ENCODE measurements around the gene PPP3CA. TPM values are rescaled to one million over a fixed set of nuclear protein-coding genes. Genes with fewer than 3 reads are reported as not detected.

Gene PPP3CA
- total and polyA plus RNA-seq, 2 of the 8 experiments (the other 6 are each of a cell fraction or from before 2014, with no cell fraction given) = 7.9 to 35.0 TPM

DNA sequence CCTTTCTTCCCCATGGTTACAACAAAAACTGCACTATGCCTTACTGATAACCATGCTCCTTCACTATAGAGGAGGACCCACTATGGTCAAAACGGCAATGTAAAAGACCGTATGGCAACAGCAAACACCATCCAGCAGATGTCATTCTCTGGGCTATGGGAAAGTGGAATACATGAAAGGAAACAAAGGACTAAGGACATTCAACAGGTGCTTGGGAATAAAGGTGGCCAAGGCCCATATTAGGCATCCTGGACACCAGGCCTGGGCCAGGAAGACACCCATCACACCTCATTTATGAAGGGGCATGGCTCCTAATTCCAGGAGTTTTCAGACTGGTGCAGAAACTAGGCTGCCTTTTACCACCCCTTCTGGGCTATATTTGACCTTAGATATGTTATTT, 268.4 kb downstream of the PPP3CA start:
- Histone ChIP-seq H2AK5ac (ENCODE audit: low read depth, low read length) (no peak overlapping the region), H4K20me1 (replicated peaks in 1 of 2; ENCODE audit: control insufficient read depth in 1 of 2, insufficient read depth in 2 of 2, low read length in 2 of 2) (no peaks in the 10 kb centered on the region), H2BK15ac (ENCODE audit: low read length) (no peak overlapping the region), H4K91ac (replicated peaks; ENCODE audit: insufficient read length, low read length) (no peak overlapping the region), H3K18ac (ENCODE audit: extremely low read depth, low read length) (no peak overlapping the region), H3K79me2 (ENCODE audit: control insufficient read depth in 1 of 2, insufficient read depth in 2 of 2, low read length in 2 of 2) (no peaks in the 10 kb centered on the region), H2BK12ac (ENCODE audit: low read depth, low read length) (no peak overlapping the region), H2BK5ac (ENCODE audit: low read depth, low read length) (no peak overlapping the region), H3K27me3 (replicated peaks in 1 of 4; ENCODE audit: control insufficient read depth in 3 of 4, extremely low read depth in 1 of 4, insufficient read depth in 3 of 4, low read length in 3 of 4) (no peaks in the 10 kb centered on the region), H3K56ac (replicated peaks; ENCODE audit: insufficient read length, low read depth, low read length) (no peak overlapping the region), H2BK120ac (replicated peaks; ENCODE audit: low read depth, low read length) (no peak overlapping the region), H3K4ac (replicated peaks; ENCODE audit: insufficient read length, low read depth, low read length) (no peak overlapping the region), H3K4me2 (ENCODE audit: insufficient read depth in 1 of 2, low read depth in 2 of 2, low read length in 2 of 2) (no peak overlapping the region), H3K36me3 (ENCODE audit: control insufficient read depth in 2 of 4, insufficient read depth in 4 of 4, low read length in 3 of 4) (no peaks in the 10 kb centered on the region), H2AFZ (ENCODE audit: low read length) (no peak overlapping the region), H3K4me3 (ENCODE audit: extremely low read depth in 1 of 4, insufficient read depth in 2 of 4, low read depth in 3 of 4, low read length in 4 of 4) (no peak overlapping the region), H3K79me1 (ENCODE audit: low read depth, low read length) (no peaks in the 10 kb centered on the region), H3K27ac (ENCODE audit: low read depth, low read length) (no peak overlapping the region), H2BK20ac (ENCODE audit: low read length) (no peak overlapping the region), H3K14ac (ENCODE audit: insufficient read length) (no peak overlapping the region), H3K9ac (replicated peaks in 1 of 4; ENCODE audit: extremely low read depth in 1 of 4, low read depth in 3 of 4, low read length in 3 of 4) (no peak overlapping the region), H3K9me3 (ENCODE audit: insufficient read depth in 2 of 2, low read depth in 1 of 2, low read length in 1 of 2) (no peaks in the 10 kb centered on the region), H4K8ac (ENCODE audit: extremely low read depth, insufficient read depth, low read length) (no peak overlapping the region), H3K23ac (ENCODE audit: insufficient read length) (no peak overlapping the region), H4K5ac (ENCODE audit: insufficient read length, low read depth, low read length) (no peak overlapping the region), H3K4me1 (replicated peaks in 1 of 4; ENCODE audit: control insufficient read depth in 3 of 4, insufficient read depth in 4 of 4, low read length in 3 of 4) (no peaks in the 10 kb centered on the region), H3K23me2 (ENCODE audit: low read depth, low read length) (no peaks in the 10 kb centered on the region)
- CTCF ChIA-PET (ENCODE audit: partially characterized antibody) = no interaction called here
- DNase-seq (ENCODE audit: low read depth in 1 of 2, low spot score in 2 of 2) (no peak), FAIRE-seq (no peak)
- POLR2A ChIA-PET (ENCODE audit: partially characterized antibody) = no interaction called here
- 82% methylated on average over 2 of the region's 2 CpGs; no CpG with 5 or more reads in 1 of the 2 experiments for WGBS, 2 experiments (ENCODE audit: extremely low coverage in 1 of 2, insufficient coverage in 1 of 2, insufficient read length in 1 of 2, insufficient replicate concordance in 2 of 2, low coverage in 1 of 2, low lambda C conversion rate in 2 of 2, missing lambda C conversion rate in 1 of 2)
- no peak for TF ChIP-seq ZNF274 (IDR thresholded peaks at IDR 0.05; ENCODE audit: borderline replicate concordance, extremely low read depth, low read length)
- TF ChIP-seq TEAD4 (IDR thresholded peaks at IDR 0.05; ENCODE audit: low read depth, low read length) = no peak
- TF ChIP-seq, protein P1, sequence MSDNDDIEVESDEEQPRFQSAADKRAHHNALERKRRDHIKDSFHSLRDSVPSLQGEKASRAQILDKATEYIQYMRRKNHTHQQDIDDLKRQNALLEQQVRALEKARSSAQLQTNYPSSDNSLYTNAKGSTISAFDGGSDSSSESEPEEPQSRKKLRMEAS (IDR thresholded peaks at IDR 0.05) = no peak
- TF ChIP-seq SRF (IDR thresholded peaks at IDR 0.05; ENCODE audit: low read depth, low read length) = no peak
- TF ChIP-seq SUZ12 (IDR thresholded peaks at IDR 0.05; ENCODE audit: low read length) = no peak
- no peak for TF ChIP-seq CEBPB (IDR thresholded peaks at IDR 0.05; ENCODE audit: low read depth, low read length)
- no peak for TF ChIP-seq SAP30 (IDR thresholded peaks at IDR 0.05; ENCODE audit: insufficient read depth, insufficient replicate concordance, low read length)
- no peak for TF ChIP-seq RBBP5 (IDR thresholded peaks at IDR 0.05; ENCODE audit: borderline replicate concordance, low read depth, low read length)
- no peak for TF ChIP-seq NANOG (IDR thresholded peaks at IDR 0.05; ENCODE audit: insufficient read depth, low read depth, low read length, poor library complexity, severe bottlenecking)
- TF ChIP-seq, protein P2, sequence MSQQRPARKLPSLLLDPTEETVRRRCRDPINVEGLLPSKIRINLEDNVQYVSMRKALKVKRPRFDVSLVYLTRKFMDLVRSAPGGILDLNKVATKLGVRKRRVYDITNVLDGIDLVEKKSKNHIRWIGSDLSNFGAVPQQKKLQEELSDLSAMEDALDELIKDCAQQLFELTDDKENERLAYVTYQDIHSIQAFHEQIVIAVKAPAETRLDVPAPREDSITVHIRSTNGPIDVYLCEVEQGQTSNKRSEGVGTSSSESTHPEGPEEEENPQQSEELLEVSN (IDR thresholded peaks at IDR 0.05) = no peak

All from H1 (cell line).